Stimulated activated CD8-positive, alpha-beta memory T cell treated with anti-CD3 and anti-CD28 coated beads, Interleukin-4, amount 100 ng/mL, for 1 hour (primary cell): ENCODE results near the gene CALN1.
"Not testable (repeated sequence)": the region's sequence is repeated elsewhere in the genome, so short reads cannot be mapped to it uniquely, and the experiment has no call there.

Experiments used
- DNase-seq, 2 donors: peaks; one replicate each; pipeline ENCODE4 v3.0.0-alpha.2; 2020; ENCODE audit warnings: low read depth in 2 of 2, low spot score in 1 of 2

CALN1 gene

DNA sequence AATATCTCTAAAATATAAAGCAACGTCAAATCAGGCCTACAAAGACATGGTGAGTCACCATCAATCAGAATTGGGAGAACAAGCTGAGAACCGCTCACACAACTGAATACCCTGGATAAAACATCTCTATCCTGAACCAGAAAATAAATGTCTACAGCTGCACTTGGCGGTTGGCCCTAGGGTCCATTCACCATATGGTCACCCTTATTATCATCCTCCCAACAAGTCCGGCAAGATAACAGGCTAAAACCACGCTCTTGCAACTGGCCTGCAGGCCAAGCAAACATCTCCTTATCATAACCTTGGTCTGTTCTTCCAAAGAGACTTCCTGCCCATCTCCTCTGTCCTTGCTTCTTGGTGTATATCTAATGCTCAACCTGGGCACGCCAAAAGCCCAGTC, 310.7 kb downstream of the CALN1 start:
- no peak for DNase-seq

GRCh38 chr7:72099784-72100183, 312.4 kb downstream of the CALN1 start:
- DNase-seq = no peak

DNA sequence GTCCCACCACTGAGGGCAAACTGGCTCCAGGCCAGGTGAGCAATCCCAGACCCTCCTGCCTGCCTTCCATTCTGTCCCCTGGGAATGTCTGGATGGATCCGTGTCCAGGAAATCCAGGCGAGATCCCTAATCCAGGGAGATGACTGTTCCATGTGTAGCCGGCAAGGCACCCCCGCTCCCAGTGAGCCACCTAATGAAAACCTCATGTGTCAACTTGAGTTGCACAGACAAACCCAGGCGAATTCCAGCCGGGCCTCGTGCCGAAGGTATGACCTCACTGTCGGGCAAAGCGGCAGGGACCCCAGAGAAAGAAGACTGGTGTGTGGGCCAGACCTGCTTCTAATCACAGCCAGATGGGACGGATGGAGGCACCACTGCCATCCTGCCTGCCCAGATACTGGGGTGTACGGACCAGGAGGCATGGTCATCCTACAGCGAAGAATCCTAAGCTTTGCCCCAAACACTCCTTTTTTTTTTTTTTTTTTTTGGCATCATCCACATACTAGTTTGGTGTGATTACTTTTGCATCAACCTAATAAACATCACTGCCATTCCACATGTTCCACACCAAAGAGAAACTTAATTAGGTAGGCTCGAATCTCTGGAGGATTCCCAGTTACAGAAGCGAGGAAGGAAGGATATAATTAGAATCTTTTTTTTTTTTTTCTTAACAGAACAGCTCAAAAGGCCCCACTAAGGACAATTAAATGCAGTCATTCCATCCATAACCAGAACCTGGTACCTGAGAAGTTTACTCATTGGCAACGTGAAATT, 313.1 kb downstream of the CALN1 start:
- no peak for DNase-seq

DNA sequence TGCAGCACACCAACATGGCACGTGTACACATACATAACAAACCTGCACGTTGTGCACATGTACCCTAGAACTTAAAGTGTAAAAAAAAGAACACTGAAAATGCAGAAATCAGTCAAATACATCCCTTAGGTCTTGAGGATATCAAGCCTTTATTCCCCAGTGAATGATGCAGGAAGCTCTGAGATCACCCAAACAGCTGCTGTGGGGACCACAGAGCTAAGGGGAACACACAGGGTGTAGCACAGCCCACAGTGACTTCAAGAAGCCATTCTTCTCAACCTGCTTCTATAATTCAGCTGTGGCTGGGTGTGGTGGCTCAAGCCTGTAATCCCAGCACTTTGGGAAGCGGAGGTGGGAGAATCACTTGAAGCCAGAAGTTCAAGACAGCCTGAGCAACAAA, 314.9 kb downstream of the CALN1 start:
- no peak for DNase-seq

- DNase-seq = no peak
Observed at GRCh38 chr7:72092769-72093168, 319.4 kb downstream of the CALN1 start.

- no peak for DNase-seq
Observed at GRCh38 chr7:72087926-72088325, 324.2 kb downstream of the CALN1 start.

DNA sequence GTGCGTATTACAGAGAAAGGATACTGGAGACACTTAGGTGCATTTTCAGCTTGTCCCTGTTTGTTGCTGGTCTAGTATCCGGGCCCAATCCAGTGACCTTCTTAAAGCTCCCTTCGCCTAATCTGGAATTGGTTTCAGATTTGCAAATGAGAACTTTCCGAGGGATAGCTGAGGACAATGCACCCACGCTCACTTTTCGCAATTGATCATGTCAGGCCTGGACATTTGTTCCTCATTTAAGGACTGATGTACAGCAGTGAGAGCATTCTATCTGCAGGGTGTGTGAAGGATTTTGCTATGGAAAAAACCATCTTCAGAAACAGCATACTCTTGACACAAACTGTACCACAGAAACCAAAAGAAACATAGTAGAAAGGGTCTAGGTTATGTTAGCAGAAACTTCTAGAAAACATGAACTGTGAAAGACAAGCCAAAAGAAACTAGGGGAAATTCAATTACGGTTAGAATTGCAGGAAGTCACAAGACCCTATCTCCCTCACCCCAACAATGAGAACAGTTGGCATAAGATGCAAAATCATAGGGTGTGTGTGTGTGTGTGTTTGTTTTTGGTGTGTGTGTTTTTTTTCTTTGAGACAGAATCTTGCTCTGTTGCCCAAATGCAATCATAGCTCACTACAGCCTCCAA, 331.1 kb downstream of the CALN1 start:
- no peak for DNase-seq

DNA sequence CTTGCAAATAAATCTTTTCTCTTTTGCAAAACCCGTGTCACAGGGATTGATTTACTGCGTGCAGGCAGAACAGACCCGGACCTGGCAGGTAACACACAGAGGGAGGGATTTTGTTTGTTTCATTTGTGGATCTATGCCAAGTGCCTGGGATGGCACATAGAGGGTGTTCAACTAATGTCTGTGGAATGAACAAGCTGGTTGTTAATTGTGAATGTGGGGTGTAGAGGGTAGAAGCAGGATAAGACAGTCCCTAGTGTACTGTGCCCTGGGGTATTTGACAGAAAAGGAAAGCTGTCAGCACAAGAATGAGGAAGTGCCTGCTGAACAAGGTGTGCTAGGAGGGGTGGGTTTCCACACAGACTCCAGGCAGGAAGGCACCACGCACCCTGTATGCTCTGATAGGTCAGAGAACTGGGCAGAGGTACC, 331.8 kb downstream of the CALN1 start:
- no peak for DNase-seq

DNA sequence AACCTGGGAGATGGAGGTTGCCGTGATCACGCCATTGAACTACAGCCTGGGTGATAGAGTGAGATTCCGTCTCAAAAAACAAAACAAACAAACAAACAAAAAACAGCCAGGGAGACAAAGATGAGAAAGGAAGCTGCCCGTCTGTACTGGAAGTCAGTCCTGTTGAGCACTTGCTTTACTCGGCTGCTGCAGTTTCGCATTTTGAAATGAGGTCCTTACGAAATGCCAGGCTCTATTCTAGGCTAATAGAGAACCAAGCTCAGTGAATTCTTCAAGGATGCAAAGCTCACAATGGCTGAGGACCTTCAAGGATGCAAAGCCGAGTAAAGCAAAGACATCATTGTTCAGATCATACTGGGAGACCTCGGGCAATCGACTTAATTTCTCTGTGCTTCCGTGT, 333.3 kb downstream of the CALN1 start:
- no peak for DNase-seq

DNA sequence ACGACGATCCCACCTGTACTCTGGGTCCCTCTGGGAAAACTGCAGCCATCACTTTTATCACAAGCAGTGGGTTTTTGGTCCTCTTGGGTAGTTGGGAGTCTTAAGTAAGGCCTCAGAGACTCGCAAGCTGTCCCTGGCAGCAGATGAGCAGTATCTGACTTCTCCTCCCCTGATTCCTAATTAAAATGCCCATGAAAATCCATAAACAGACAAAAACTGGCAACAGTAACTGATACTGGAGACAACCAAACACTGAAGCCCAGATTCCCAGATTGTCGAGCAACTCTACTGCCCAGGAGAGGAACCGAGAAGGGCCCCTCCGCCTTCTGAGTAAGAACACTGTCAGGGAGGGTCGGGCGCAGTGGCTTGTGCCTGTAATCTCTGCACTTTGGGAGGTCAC, 333.8 kb downstream of the CALN1 start:
- no peak for DNase-seq

GRCh38 chr7:72077786-72078185, 334.4 kb downstream of the CALN1 start:
- no peak for DNase-seq

DNA sequence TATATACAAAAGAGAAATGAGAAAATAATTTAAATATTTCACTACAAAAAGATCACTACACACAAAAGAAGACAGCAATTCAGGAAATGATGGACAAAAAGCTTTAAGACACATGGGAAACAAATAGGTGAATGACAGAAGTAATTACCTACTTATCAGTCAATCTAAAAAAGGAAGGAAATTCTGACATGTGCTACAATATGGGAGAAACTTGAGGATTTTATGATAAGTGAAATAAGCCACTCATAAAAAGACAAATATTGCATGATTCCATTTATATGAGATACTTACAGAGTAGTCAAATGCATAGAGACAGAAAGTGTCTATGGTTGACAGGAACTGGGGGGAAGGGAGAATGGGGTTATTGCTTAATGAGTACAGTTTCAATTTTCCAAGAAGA, 339.2 kb downstream of the CALN1 start:
- DNase-seq = no peak

DNA sequence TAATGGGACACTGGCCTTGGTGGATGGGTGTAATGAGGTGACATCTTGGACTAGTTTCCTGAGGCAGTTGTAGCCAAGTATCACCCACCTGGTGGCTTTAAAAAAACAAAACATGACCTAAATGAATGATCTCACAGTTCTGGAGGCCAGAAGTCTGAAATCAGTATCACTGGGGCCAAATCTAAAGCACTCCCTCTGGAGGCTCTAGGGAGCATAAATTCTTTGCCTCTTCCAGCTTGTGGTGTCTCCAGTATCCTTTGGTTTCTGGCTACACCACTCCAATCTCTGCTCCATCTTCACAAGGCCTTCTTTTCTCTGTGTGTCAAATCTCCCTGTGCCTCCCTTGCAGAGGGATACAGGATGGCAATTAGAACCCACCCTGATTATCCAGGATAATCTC, 342.9 kb downstream of the CALN1 start:
- DNase-seq = no peak

DNA sequence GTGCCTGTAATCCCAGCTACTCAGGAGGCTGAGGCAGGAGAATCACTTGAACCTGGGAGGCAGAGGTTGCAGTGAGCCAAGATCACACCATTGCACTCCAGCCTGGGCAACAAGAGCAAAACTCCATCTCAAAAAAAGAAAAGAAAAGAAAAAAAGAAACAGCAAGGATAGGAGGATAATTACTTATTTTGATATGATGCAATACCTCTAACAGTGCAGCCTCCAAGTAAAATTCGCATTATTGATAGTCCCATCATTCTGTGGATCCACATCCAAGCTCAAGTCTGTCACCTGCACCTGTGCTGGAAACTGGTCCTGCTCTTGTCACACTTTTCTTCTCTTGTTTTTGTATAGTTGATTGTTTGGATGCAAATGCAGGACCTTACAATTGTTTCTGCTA, 346.4 kb downstream of the CALN1 start:
- DNase-seq = not testable (repeated sequence)

DNA sequence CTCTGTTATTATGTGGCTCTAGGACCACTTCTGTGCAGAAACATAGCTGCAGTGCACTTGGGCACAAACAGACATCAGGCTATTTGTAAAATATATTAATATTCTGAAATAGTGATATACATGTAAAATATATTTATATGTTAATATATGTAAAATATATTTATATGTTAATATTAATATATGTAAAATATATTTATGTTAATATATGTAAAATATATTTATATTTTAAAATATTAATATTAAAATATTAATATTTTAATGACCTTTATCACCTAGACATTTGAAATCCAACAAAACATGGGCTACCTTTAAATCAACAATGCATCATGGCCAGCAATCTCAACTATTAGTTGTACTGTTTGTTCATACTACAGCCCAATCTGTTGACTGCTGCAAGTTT, 347.2 kb downstream of the CALN1 start:
- no peak for DNase-seq

- no peak for DNase-seq
Observed at GRCh38 chr7:72063330-72063729, 348.8 kb downstream of the CALN1 start.

DNA sequence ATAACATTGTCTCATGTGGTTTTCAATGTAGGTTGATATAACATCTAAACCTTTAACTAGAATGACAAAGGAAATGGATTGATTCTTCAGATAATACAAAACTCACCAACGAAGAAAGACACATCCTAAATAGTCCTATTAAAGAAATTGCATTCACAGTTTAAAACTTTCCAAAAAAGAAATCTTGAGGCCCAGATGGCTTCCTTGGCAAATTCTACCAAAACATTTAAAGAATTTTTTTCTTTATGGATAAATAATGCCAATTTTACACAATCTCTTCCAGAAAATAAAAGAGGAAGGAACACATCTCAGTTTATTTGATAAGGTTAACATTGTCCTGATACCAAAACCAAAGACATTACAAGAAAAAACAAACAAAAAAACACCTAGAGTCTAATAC, 349.5 kb downstream of the CALN1 start:
- no peak for DNase-seq

DNA sequence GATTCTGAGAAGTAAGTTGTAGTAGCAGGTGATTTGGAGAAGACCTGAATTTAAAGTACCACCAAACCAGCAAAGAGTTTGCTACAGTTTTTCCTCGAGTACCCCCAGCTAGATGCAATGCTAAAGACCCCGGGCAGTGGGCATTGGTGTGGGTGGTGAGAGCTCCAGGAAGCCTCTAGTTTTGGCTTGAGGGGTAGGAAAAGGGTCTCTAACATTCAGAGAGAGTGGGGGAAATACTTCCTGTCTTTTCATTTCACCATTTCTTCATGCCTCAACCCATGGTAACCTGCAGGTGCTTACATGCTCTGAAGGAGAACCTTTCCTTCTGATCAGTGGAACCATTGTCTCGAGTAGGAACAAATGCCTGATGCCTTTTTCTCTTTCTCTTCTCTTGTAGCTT, 352.2 kb downstream of the CALN1 start:
- DNase-seq = no peak

DNA sequence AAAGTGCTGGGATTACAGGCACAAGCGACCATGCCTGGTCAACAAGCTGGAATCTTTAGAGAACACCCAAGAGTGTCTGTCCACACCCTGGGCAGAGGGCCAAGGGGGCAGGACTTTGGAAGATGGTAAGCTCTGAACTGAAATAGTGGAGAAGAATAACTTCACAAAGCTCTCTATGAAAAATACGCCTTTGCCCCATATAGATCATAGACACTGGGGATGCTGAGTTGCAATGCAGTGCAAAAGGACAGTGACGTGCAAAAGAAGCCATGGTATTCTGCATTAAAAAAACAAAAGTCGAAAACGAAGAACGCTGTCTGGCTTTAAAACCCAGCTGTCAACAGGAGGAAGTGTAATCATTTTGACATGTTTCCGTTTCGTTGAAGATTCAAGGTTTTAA, 353.6 kb downstream of the CALN1 start:
- DNase-seq = no peak

DNA sequence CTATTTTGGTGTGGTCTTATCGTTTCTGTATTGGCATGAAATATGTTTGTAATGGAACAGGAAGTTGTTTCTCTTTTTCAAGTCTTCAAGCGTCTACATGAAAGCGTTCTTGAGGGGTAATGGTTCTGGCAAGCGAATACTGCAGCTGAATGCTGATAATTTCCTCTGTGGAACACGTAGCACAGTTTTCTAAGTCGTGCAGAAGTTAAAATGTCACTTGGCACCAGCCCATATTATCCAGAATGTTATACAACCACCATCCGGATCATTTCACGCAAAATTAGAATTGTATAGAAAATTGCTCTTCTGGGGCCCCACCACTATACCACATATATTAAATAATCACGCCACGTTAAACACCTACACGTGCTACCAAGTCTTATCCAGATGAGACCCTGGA, 354.3 kb downstream of the CALN1 start:
- no peak for DNase-seq

DNA sequence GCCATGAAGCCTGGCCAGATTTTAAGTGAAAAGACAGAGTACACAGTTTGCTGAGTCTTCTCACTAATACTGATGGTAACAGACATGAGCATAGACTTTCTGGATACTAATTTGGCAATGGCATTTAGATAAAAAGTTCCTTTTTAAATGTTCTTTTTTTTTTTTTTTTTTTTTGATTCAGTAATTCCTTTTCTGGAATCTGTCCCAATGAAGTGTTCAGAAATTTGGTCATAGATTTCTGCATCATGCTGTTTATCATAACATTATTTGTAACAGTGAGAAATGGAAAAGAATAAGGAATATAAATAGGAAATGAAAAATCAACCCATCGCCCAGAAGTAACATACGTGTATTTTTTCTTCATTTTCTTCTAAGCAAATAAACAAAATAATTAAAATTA, 354.9 kb downstream of the CALN1 start:
- no peak for DNase-seq

DNA sequence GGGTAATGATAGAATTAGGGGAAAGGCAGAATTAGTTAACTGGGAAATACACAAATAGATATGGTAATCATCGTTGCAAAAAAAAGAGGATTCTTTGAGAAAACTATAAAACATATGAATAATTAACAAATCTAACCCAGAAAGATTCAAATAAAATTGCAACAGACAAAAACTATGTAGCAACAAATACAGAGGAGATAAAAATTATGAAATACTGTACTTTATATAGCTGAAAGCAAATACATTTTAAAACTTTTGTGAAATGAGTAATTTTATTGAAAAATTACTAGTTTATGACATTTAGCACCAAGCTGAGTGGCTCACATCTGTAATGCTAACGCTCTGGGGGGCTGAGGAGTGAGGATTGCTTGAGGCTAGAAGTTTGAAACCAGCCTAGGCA, 356.7 kb downstream of the CALN1 start:
- no peak for DNase-seq

GRCh38 chr7:72053292-72053691, 358.8 kb downstream of the CALN1 start:
- DNase-seq = no peak
